HG03378 (cell line): ENCODE measurements around the gene SKP2.
"Not testable (repeated sequence)": the region's sequence is repeated elsewhere in the genome, so short reads cannot be mapped to it uniquely, and the experiment has no call there.

Experiments
- ATAC-seq: cut with Tn5 transposase; IDR thresholded peaks from one replicate; pipeline ENCODE4 v1.9.1; 2021; ENCODE audit warnings: mild to moderate bottlenecking, moderate library complexity; ENCODE audit not compliant: unreplicated experiment

SKP2 gene

DNA sequence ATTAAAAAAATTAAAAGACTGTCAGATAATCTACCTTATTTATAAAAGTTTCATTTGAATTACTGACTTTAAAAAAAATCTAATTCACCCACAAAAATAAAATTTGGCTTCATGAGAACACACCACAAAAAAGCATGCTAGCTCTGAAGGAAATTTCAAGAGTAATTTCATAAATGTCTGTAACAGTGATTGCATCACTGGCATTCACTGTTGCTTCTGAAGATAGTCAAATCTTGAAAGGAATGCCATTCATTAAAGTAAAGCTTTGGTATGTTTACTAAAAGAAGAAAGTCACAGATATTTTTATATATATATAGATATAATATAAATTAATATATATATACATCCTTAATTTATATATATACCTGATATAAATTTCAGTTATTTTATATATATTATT lies 46.4 kb downstream of the SKP2 start:
- ATAC-seq, result no peak

DNA sequence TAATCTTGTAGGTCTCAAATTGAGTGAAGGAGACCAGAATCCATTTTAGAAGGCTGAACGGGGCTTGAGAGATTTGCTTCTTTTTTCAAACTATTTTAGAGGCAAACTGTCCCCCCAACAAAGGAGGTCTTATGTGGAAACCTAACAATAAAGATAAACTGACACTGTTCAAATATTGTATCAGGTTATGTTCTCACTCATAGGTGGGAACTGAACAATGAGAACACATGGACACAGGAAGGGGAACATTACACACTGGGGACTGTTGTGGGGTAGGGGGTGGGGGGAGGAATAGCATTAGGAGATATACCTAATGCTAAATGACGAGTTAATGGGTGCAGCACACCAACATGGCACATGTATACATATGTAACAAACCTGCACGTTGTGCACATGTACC lies 46.9 kb downstream of the SKP2 start:
- not testable (repeated sequence) for ATAC-seq

- ATAC-seq, result no peak
Measured at GRCh38 chr5:36199620-36200019, 47.7 kb downstream of the SKP2 start.

DNA sequence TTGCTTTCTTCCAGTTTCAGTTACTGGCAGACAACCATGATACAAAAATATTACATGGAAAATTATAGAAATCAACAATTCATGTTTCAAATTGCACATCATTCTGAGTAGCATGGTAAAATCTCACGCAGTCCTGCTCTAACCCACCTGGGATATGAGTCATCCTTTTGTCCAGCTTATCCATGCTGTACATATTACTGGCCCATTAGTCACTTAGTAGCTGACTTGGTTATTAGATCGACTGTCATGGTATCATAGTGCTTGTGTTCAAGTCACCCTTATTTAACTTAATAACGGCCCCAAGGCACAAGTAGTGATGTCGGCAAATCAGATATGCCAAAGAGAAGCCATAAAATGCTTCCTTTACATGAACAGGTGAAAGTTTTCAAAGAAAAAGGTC lies 48.6 kb downstream of the SKP2 start:
- no peak for ATAC-seq

- ATAC-seq, result no peak
Measured at GRCh38 chr5:36202521-36202961, 50.6 kb downstream of the SKP2 start.

- ATAC-seq, result no peak
Measured at GRCh38 chr5:36205329-36205728, 53.4 kb downstream of the SKP2 start.

DNA sequence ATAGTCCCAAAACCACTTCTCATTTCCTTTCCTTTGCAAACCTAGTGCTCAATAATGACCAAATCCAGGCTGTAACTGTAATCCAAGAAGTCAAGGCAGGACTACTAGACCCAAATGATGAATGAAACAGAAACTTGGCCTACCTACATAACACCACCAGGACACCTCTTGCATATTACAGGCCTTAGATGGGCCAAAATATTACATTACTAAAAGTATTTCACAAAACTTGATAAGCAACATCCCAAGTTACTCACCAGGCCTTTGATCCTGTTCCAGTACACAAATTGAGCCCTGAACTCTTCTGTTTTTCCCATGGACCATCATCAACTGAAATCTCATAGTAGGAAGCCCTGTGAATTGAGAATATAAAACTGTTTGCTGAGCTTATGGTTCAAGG lies 55.0 kb downstream of the SKP2 start:
- ATAC-seq, result no peak

- no peak for ATAC-seq
Measured at GRCh38 chr5:36208786-36209185, 56.9 kb downstream of the SKP2 start.

DNA sequence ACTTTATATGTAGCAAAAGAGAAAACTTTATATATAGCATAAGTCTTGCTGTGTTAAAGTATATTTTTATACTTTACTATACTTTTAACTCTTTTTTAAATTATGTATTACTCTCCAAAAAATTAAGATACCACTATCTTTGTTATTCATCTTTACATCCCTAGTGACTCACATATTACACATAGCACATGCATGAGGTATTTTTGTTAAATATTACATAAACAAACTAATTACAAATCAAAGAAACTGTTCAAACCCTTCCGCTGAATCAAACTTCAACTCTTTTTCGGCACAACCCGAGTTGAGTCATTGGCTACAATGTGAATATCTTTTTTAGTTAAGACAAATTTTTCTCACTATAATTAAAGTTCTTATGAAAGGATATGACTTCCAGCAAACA lies 57.8 kb downstream of the SKP2 start:
- ATAC-seq, result no peak

- ATAC-seq, result no peak
Measured at GRCh38 chr5:36214436-36214835, 62.5 kb downstream of the SKP2 start.

GRCh38 chr5:36215910-36216309 lies 64.0 kb downstream of the SKP2 start:
- no peak for ATAC-seq

- no peak for ATAC-seq
Measured at GRCh38 chr5:36217567-36217966, 65.7 kb downstream of the SKP2 start.

DNA sequence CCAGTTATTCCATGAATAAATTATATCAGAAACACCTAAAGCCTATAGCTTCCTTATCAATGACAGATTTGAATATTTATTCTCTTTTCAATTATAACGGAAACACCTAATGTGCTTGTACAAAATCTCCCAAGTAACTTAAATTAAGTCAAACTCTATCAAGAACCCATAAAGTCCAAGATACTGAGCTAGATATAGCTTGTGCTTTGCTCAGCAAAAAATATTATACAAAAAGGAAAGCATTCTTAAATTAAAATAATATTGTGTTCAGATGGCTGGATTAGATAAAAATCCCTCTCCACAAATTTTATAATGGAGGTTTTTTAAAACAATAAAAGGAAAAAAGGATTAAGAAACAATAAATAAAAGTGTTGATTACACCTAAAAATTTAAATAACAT lies 66.1 kb downstream of the SKP2 start:
- no peak for ATAC-seq

- no peak for ATAC-seq
Measured at GRCh38 chr5:36222620-36223019, 70.7 kb downstream of the SKP2 start.

DNA sequence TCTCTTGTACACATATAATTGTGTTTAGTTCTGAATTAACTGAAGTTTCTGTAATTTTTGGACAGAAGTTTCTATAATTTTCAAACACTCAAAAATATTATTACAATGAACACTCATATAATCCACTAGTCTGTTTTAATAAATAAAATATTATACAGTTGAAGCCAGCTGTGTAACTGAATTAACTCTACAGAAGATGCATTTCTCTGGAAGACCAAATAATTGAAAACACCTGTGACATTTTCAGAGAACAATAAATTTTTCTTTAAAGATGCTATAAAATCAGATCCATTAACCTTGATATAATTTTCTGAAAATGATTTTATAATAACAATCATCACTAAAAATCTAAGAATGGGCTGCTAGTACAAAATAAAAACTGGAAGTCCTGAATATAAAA lies 75.1 kb downstream of the SKP2 start:
- ATAC-seq, result no peak

DNA sequence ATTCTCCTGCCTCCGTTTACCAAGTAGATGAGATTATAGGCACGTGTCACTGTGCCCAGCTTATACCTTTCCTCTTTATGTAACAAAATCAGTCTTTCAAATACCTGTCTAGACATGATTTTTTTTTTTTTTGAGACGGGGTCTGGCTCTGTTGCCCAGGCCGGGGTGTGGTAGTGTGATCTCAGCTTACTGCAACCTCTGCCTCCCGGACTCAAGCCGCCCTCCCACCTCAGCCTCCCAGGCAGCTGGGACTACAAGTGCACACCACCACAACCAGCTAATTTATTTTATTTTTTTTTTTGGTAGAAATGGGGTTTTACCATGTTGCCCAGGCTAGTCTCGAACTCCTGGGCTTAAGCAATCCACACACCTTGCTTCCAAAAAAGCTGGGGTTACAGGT lies 76.6 kb downstream of the SKP2 start:
- ATAC-seq, result no peak

DNA sequence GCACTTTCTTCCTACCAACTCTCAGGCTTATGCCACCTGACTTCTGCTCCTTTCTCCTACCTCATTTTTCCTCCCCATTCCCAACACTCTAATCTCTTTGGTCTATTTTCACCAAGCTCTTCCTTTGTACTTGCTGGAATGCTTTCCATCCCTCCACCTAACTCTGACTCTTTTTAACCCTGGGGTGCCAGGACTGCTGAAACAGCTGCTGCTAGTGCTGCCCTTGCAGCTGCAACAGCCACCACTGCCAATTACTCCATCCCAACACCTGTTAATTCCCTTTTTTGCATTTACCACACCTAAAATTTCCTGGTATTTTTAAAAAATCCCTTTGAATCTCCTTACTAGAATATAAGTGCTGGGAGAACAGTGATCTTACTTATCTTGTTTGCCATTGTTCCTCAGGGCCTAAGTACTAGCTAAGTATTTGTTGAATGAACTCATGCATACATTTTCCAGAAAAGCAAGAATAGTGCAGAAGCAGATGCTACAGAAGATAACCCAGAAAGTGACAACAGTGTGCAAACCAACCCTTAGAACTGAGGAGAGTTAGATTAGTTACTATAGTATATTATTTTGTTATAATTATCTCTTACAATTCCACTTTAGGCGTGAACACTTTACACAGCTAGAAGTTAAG lies 78.4 kb downstream of the SKP2 start:
- ATAC-seq, result no peak

GRCh38 chr5:36232533-36232932 lies 80.6 kb downstream of the SKP2 start:
- ATAC-seq, result no peak
